Activated naive CD8-positive, alpha-beta T cell treated with anti-CD3 and anti-CD28 coated beads, Interleukin-2, amount 10 ng/mL, durations not matched to agents 7 days and 5 days (primary cell): Measurements from ENCODE around the gene DNAJB4. TPM values are rescaled to one million over a fixed set of nuclear protein-coding genes. Genes with fewer than 3 reads are reported as not detected.
"Not testable (repeated sequence)": the region's sequence is repeated elsewhere in the genome, so short reads cannot be mapped to it uniquely, and the experiment has no call there.

Experiments used
- ATAC-seq: fragments of 150-1000 bp; cut with Tn5 transposase; one replicate; pipeline ENCODE4 v1.10.0; 2021; ENCODE audit warnings: low read depth, moderate library complexity
- POLR2A ChIA-PET: fragments of 350-600 bp; sonication (Branson Sonifier 250); formaldehyde crosslinking; loops from one replicate; lab custom pipeline; 2021; ENCODE audit warnings: antibody characterized with exemption; lab: Charles Lee
- DNase-seq: peaks from one replicate; pipeline ENCODE4 v3.0.0; 2021
- H3K27ac Mint-ChIP-seq: one replicate; pipeline ENCODE4 v1.8.0; 2022; ENCODE audit warnings: mild to moderate bottlenecking, mixed read lengths
- H3K27me3 Mint-ChIP-seq: one replicate; pipeline ENCODE4 v1.8.0; 2022; ENCODE audit warnings: mild to moderate bottlenecking, moderate library complexity, mixed read lengths
- H3K36me3 Mint-ChIP-seq: one replicate; pipeline ENCODE4 v1.8.0; 2021; ENCODE audit warnings: mild to moderate bottlenecking, mixed read lengths
- H3K4me1 Mint-ChIP-seq: one replicate; pipeline ENCODE4 v1.8.0; 2021; ENCODE audit warnings: mixed read lengths
- H3K4me3 Mint-ChIP-seq: one replicate; pipeline ENCODE4 v1.8.0; 2022; ENCODE audit warnings: mild to moderate bottlenecking, moderate library complexity, mixed read lengths
- H3K9me3 Mint-ChIP-seq: one replicate; pipeline ENCODE4 v1.8.0; 2021; ENCODE audit warnings: mixed read lengths
- total RNA-seq, 2 experiments: library from RNA; stranded (reverse); gene quantifications; one replicate each; pipeline ENCODE4 v1.2.3, GENCODE V29; 2021

The DNAJB4 gene
- total RNA-seq, 2 experiments from 2014 or later: 15.2 to 16.4 TPM

GRCh38 chr1:78000536-78000935 is 4.2 kb upstream of the DNAJB4 start:
- H3K27ac Mint-ChIP-seq, H3K27me3 Mint-ChIP-seq, H3K4me3 Mint-ChIP-seq, H3K9me3 Mint-ChIP-seq, H3K36me3 Mint-ChIP-seq, ATAC-seq, DNase-seq: not testable (repeated sequence)
- POLR2A ChIA-PET: interaction anchor here (1.4 kb wide), 1 partner anchor 22 kb away, joined by 7 read pairs; the partner anchor contains the start of gene FUBP1
- peaks cover 20% of the 10 kb centered on the region for H3K4me1 Mint-ChIP-seq

GRCh38 chr1:78003070-78003746 is 1.5 kb upstream of the DNAJB4 start:
- Mint-ChIP-seq H3K27ac (no peak overlapping the region), H3K27me3 (no peaks in the 10 kb centered on the region), H3K4me3 (peak overlapping the region; percentile 32), H3K4me1 (peaks cover 31% of the 10 kb centered on the region), H3K9me3 (no peaks in the 10 kb centered on the region), H3K36me3 (peaks cover under 1% of the 10 kb centered on the region)
- POLR2A ChIA-PET: interaction anchor here (1.2 to 6.5 kb wide), 10 partner anchors 9 to 646 kb away, joined by 3 to 224 read pairs (median 8); partner anchors contain the start of genes FUBP1, IFI44, MIGA1 and USP33
- DNase-seq (no peak), ATAC-seq (no peak)

GRCh38 chr1:78003882-78004718 is 639 bp upstream of the DNAJB4 start:
- H3K4me1 Mint-ChIP-seq: peaks cover 32% of the 10 kb centered on the region
- peak; percentile 52 for ATAC-seq
- peak overlapping the region; percentile 95 for H3K4me3 Mint-ChIP-seq
- no peaks in the 10 kb centered on the region for H3K36me3 Mint-ChIP-seq
- peak overlapping the region; percentile 96 for H3K27ac Mint-ChIP-seq
- DNase-seq: peak; percentile 44
- POLR2A ChIA-PET: interaction anchor here (0.6 to 6.5 kb wide), 28 partner anchors 9 to 1849 kb away, joined by 3 to 224 read pairs (median 5); partner anchors contain the start of genes FUBP1, GIPC2, IFI44 and IFI44L
- H3K27me3 Mint-ChIP-seq: no peaks in the 10 kb centered on the region
- no peaks in the 10 kb centered on the region for H3K9me3 Mint-ChIP-seq

GRCh38 chr1:78005448-78005722 is 646 bp downstream of the DNAJB4 start:
- ATAC-seq (no peak), DNase-seq (no peak)
- peak overlapping the region; percentile 95 for H3K4me3 Mint-ChIP-seq
- no peaks in the 10 kb centered on the region for H3K9me3 Mint-ChIP-seq
- H3K27me3 Mint-ChIP-seq: no peaks in the 10 kb centered on the region
- H3K36me3 Mint-ChIP-seq: no peaks in the 10 kb centered on the region
- POLR2A ChIA-PET: interaction anchor here (1.1 to 6.5 kb wide), 14 partner anchors 9 to 644 kb away, joined by 3 to 224 read pairs (median 8); partner anchors contain the start of genes FUBP1, GIPC2, IFI44 and IFI44L
- H3K27ac Mint-ChIP-seq: peak overlapping the region; percentile 96
- peaks cover 35% of the 10 kb centered on the region for H3K4me1 Mint-ChIP-seq

GRCh38 chr1:78005755-78006154 is 1.0 kb downstream of the DNAJB4 start:
- no peaks in the 10 kb centered on the region for H3K27me3 Mint-ChIP-seq
- H3K36me3 Mint-ChIP-seq: no peaks in the 10 kb centered on the region
- H3K27ac Mint-ChIP-seq: peak overlapping the region; percentile 63
- POLR2A ChIA-PET: interaction anchor here (1.1 to 6.5 kb wide), 8 partner anchors 9 to 614 kb away, joined by 3 to 224 read pairs (median 16); partner anchors contain the start of genes FUBP1, IFI44L, MIGA1 and USP33
- DNase-seq: no peak
- H3K4me1 Mint-ChIP-seq: peaks cover 35% of the 10 kb centered on the region
- H3K9me3 Mint-ChIP-seq: no peaks in the 10 kb centered on the region
- ATAC-seq: no peak
- peak overlapping the region; percentile 95 for H3K4me3 Mint-ChIP-seq

- Mint-ChIP-seq H3K4me1 (peaks cover 38% of the 10 kb centered on the region), H3K4me3 (peak overlapping the region; percentile 95), H3K36me3 (no peaks in the 10 kb centered on the region), H3K9me3 (no peaks in the 10 kb centered on the region), H3K27me3 (no peaks in the 10 kb centered on the region), H3K27ac (no peak overlapping the region)
- DNase-seq (no peak), ATAC-seq (no peak)
- POLR2A ChIA-PET: interaction anchor here (2.0 to 6.5 kb wide), 2 partner anchors 8 to 28 kb away, joined by 6 to 224 read pairs; partner anchors contain the start of gene FUBP1
Observed at GRCh38 chr1:78006521-78006920, 1.8 kb downstream of the DNAJB4 start.

GRCh38 chr1:78007677-78008341 is 3.1 kb downstream of the DNAJB4 start:
- DNase-seq (no peak), ATAC-seq (no peak)
- Mint-ChIP-seq H3K4me1 (peaks cover 35% of the 10 kb centered on the region), H3K27me3 (no peaks in the 10 kb centered on the region), H3K27ac (no peak overlapping the region), H3K36me3 (peaks cover under 1% of the 10 kb centered on the region), H3K4me3 (peak overlapping the region; percentile 55), H3K9me3 (no peaks in the 10 kb centered on the region)
- POLR2A ChIA-PET: interaction anchor here (6.5 kb wide), 1 partner anchor 29 kb away, joined by 224 read pairs; the partner anchor contains the start of gene FUBP1

GRCh38 chr1:78009276-78009675 is 4.5 kb downstream of the DNAJB4 start:
- Mint-ChIP-seq H3K4me3 (no peak overlapping the region), H3K4me1 (peaks cover 31% of the 10 kb centered on the region), H3K9me3 (no peaks in the 10 kb centered on the region), H3K27me3 (no peaks in the 10 kb centered on the region), H3K36me3 (peaks cover 7% of the 10 kb centered on the region), H3K27ac (no peak overlapping the region)
- POLR2A ChIA-PET: no interaction called here
- no peak for ATAC-seq
- DNase-seq: no peak

- peaks cover 7% of the 10 kb centered on the region for H3K36me3 Mint-ChIP-seq
- H3K4me3 Mint-ChIP-seq: no peak overlapping the region
- ATAC-seq: no peak
- H3K27me3 Mint-ChIP-seq: no peaks in the 10 kb centered on the region
- H3K4me1 Mint-ChIP-seq: peaks cover 27% of the 10 kb centered on the region
- no peak overlapping the region for H3K27ac Mint-ChIP-seq
- H3K9me3 Mint-ChIP-seq: no peaks in the 10 kb centered on the region
- POLR2A ChIA-PET: interaction anchor here (0.6 kb wide), 1 partner anchor 327 kb away, joined by 3 read pairs; no protein-coding TSS in a partner anchor
- no peak for DNase-seq
Observed at GRCh38 chr1:78009836-78010235, 5.1 kb downstream of the DNAJB4 start.

GRCh38 chr1:78011050-78011449 is 6.3 kb downstream of the DNAJB4 start:
- ATAC-seq (no peak), DNase-seq (no peak)
- H3K36me3 Mint-ChIP-seq: peaks cover 10% of the 10 kb centered on the region
- peaks cover 26% of the 10 kb centered on the region for H3K4me1 Mint-ChIP-seq
- no peaks in the 10 kb centered on the region for H3K27me3 Mint-ChIP-seq
- no peaks in the 10 kb centered on the region for H3K9me3 Mint-ChIP-seq
- no peak overlapping the region for H3K27ac Mint-ChIP-seq
- no peak overlapping the region for H3K4me3 Mint-ChIP-seq
- POLR2A ChIA-PET: interaction anchor here (0.7 kb wide), 1 partner anchor 86 kb away, joined by 4 read pairs; no protein-coding TSS in a partner anchor

GRCh38 chr1:78015148-78015547 is 10.4 kb downstream of the DNAJB4 start:
- POLR2A ChIA-PET: interaction anchor here (1.6 kb wide), 1 partner anchor 9 kb away, joined by 6 read pairs; the partner anchor contains the start of gene DNAJB4
- DNase-seq (no peak), ATAC-seq (no peak)
- Mint-ChIP-seq H3K27ac (no peak overlapping the region), H3K4me1 (peaks cover 8% of the 10 kb centered on the region), H3K9me3 (no peaks in the 10 kb centered on the region), H3K27me3 (no peaks in the 10 kb centered on the region), H3K36me3 (peaks cover 14% of the 10 kb centered on the region), H3K4me3 (no peak overlapping the region)

GRCh38 chr1:78019024-78019423 is 14.3 kb downstream of the DNAJB4 start:
- no peaks in the 10 kb centered on the region for H3K9me3 Mint-ChIP-seq
- POLR2A ChIA-PET: no interaction called here
- no peak overlapping the region for H3K4me3 Mint-ChIP-seq

GRCh38 chr1:78021134-78021533 is 16.4 kb downstream of the DNAJB4 start:
- H3K36me3 Mint-ChIP-seq, H3K27me3 Mint-ChIP-seq, H3K4me3 Mint-ChIP-seq, ATAC-seq, H3K4me1 Mint-ChIP-seq, H3K9me3 Mint-ChIP-seq, POLR2A ChIA-PET, H3K27ac Mint-ChIP-seq, DNase-seq: not testable (repeated sequence)

More at GRCh38 chr1:78019024-78019423, 14.3 kb downstream of the DNAJB4 start:
- DNase-seq (no peak), ATAC-seq (no peak)
- no peak overlapping the region for H3K27ac Mint-ChIP-seq
- peaks cover 1% of the 10 kb centered on the region for H3K4me1 Mint-ChIP-seq
- peaks cover 7% of the 10 kb centered on the region for H3K36me3 Mint-ChIP-seq
- no peaks in the 10 kb centered on the region for H3K27me3 Mint-ChIP-seq
